Activated T-helper 2 cell treated with anti-CD3 and anti-CD28 coated beads, Interferon-gamma antibody, Interleukin-2, Interleukin-4, amounts not matched to agents 10 μg/mL and 5 μg/mL and 100 μg/mL, durations not matched to agents 14 hours and 24 hours and 36 hours (primary cell): ENCODE measurements around the gene AKAP4. TPM values are rescaled to one million over a fixed set of nuclear protein-coding genes. Genes with fewer than 3 reads are reported as not detected.
A peak's percentile ranks its signal among the peaks of the same experiment; 100 is the strongest.

Experiments
- DNase-seq: peaks from one replicate; pipeline ENCODE4 v3.0.0; 2021; ENCODE audit warnings: low spot score
- H3K27ac Mint-ChIP-seq: one replicate; pipeline ENCODE4 v1.8.0; 2021; ENCODE audit warnings: mixed read lengths
- H3K27me3 Mint-ChIP-seq: one replicate; pipeline ENCODE4 v1.8.0; 2021; ENCODE audit warnings: low read depth, mixed read lengths
- H3K36me3 Mint-ChIP-seq: one replicate; pipeline ENCODE4 v1.8.0; 2021; ENCODE audit warnings: low read depth, mixed read lengths
- H3K4me1 Mint-ChIP-seq: one replicate; pipeline ENCODE4 v1.8.0; 2021; ENCODE audit warnings: low read depth, mixed read lengths
- H3K4me3 Mint-ChIP-seq: one replicate; pipeline ENCODE4 v1.8.0; 2021; ENCODE audit warnings: low read depth, mild to moderate bottlenecking, moderate library complexity, mixed read lengths
- H3K9me3 Mint-ChIP-seq: one replicate; pipeline ENCODE4 v1.8.0; 2021; ENCODE audit warnings: mixed read lengths
- intact Hi-C: fragments of 100-400 bp; cut with micrococcal nuclease; formaldehyde crosslinking; loops from one replicate; pipeline ENCODE4 v1.15.1; 2023
- total RNA-seq: library from RNA; stranded (reverse); gene quantifications from 2 replicates; pipeline ENCODE4 v1.2.3, GENCODE V29; 2022

AKAP4 gene
- total RNA-seq, result not detected in 2 replicates

- no peak within 1 kb of the TSS for H3K27ac Mint-ChIP-seq
- no peaks in the 10 kb centered on the region for H3K36me3 Mint-ChIP-seq
- peaks cover 15% of the 10 kb centered on the region for H3K4me1 Mint-ChIP-seq
- intact Hi-C loops, result loop anchor here (5.0 kb wide), 1 partner anchor 34 kb away; no protein-coding TSS in a partner anchor
- H3K27me3 Mint-ChIP-seq, result peaks cover 7% of the 10 kb centered on the region
- no peak for DNase-seq
- no peak within 1 kb of the TSS for H3K4me3 Mint-ChIP-seq
- H3K9me3 Mint-ChIP-seq, result no peaks in the 10 kb centered on the region
Measured at GRCh38 chrX:50200907-50201306, at the start of gene AKAP4. Gene AKAP4, minus strand, starts transcription at chrX:50201007. Its CDS starts 118 bp downstream, at chrX:50200889.

- intact Hi-C loops, result no loop called here
- Mint-ChIP-seq H3K36me3 (no peaks in the 10 kb centered on the region), H3K27me3 (no peaks in the 10 kb centered on the region), H3K4me1 (peaks cover 4% of the 10 kb centered on the region), H3K27ac (no peak overlapping the region), H3K4me3 (no peak overlapping the region), H3K9me3 (no peaks in the 10 kb centered on the region)
- DNase-seq, result no peak
Measured at GRCh38 chrX:50211510-50211909, 10.7 kb upstream of the AKAP4 start.

GRCh38 chrX:50206753-50207152 is 5.9 kb upstream of the AKAP4 start:
- Mint-ChIP-seq H3K4me1 (peaks cover 15% of the 10 kb centered on the region), H3K27ac (no peak overlapping the region), H3K4me3 (no peak overlapping the region), H3K27me3 (no peaks in the 10 kb centered on the region), H3K36me3 (no peaks in the 10 kb centered on the region), H3K9me3 (no peaks in the 10 kb centered on the region)
- DNase-seq, result no peak
- intact Hi-C loops, result no loop called here

- no peaks in the 10 kb centered on the region for H3K9me3 Mint-ChIP-seq
- no peaks in the 10 kb centered on the region for H3K36me3 Mint-ChIP-seq
- peaks cover 11% of the 10 kb centered on the region for H3K4me1 Mint-ChIP-seq
- H3K4me3 Mint-ChIP-seq, result peak within 1 kb of the TSS; percentile 78
- peak; percentile 66 for DNase-seq
- H3K27me3 Mint-ChIP-seq, result no peaks in the 10 kb centered on the region
- peak within 1 kb of the TSS; percentile 83 for H3K27ac Mint-ChIP-seq
- intact Hi-C loops, result loop anchor here (1.0 to 5.0 kb wide), 2 partner anchors 37 to 325 kb away; partner anchors contain the start of gene USP27X
Measured at GRCh38 chrX:50204364-50204899, 3.6 kb upstream of the AKAP4 start, which contains the start of gene CCNB3. Gene CCNB3, plus strand, starts transcription at chrX:50204765. Its CDS starts 80,399 bp downstream, at chrX:50285164.

GRCh38 chrX:50202539-50202938 is 1.7 kb upstream of the AKAP4 start:
- no peak for DNase-seq
- intact Hi-C loops, result loop anchor here (5.0 kb wide), 1 partner anchor 35 kb away; no protein-coding TSS in a partner anchor
- Mint-ChIP-seq H3K4me3 (no peak overlapping the region), H3K9me3 (no peaks in the 10 kb centered on the region), H3K36me3 (no peaks in the 10 kb centered on the region), H3K27me3 (no peaks in the 10 kb centered on the region), H3K27ac (no peak overlapping the region), H3K4me1 (peaks cover 15% of the 10 kb centered on the region)

GRCh38 chrX:50198348-50198747 is 2.5 kb downstream of the AKAP4 start:
- no peak for DNase-seq
- Mint-ChIP-seq H3K36me3 (no peaks in the 10 kb centered on the region), H3K9me3 (no peaks in the 10 kb centered on the region), H3K27me3 (peaks cover 7% of the 10 kb centered on the region), H3K4me3 (no peak overlapping the region), H3K4me1 (peaks cover 6% of the 10 kb centered on the region), H3K27ac (no peak overlapping the region)
- intact Hi-C loops, result no loop called here

GRCh38 chrX:50188859-50189600 is 11.8 kb downstream of the AKAP4 start:
- intact Hi-C loops, result no loop called here
- no peak for DNase-seq
- H3K36me3 Mint-ChIP-seq, result no peaks in the 10 kb centered on the region
- H3K9me3 Mint-ChIP-seq, result no peaks in the 10 kb centered on the region
- no peak overlapping the region for H3K4me3 Mint-ChIP-seq
- no peaks in the 10 kb centered on the region for H3K4me1 Mint-ChIP-seq
- H3K27ac Mint-ChIP-seq, result no peak overlapping the region
- H3K27me3 Mint-ChIP-seq, result peaks cover 4% of the 10 kb centered on the region

GRCh38 chrX:50183891-50184290 is 16.9 kb downstream of the AKAP4 start:
- no peak overlapping the region for H3K27ac Mint-ChIP-seq
- H3K9me3 Mint-ChIP-seq, result no peaks in the 10 kb centered on the region
- peaks cover 4% of the 10 kb centered on the region for H3K27me3 Mint-ChIP-seq
- no peaks in the 10 kb centered on the region for H3K36me3 Mint-ChIP-seq
- intact Hi-C loops, result no loop called here
- H3K4me3 Mint-ChIP-seq, result no peak overlapping the region
- DNase-seq, result no peak
- no peaks in the 10 kb centered on the region for H3K4me1 Mint-ChIP-seq

- intact Hi-C loops, result no loop called here
- Mint-ChIP-seq H3K27ac (no peak overlapping the region), H3K4me1 (no peaks in the 10 kb centered on the region), H3K36me3 (no peaks in the 10 kb centered on the region), H3K9me3 (no peaks in the 10 kb centered on the region), H3K27me3 (no peaks in the 10 kb centered on the region), H3K4me3 (no peak overlapping the region)
- DNase-seq, result no peak
Measured at GRCh38 chrX:50180073-50180940, 20.5 kb downstream of the AKAP4 start.

- no peak overlapping the region for H3K4me3 Mint-ChIP-seq
- H3K27ac Mint-ChIP-seq, result peak overlapping the region; percentile 22
- H3K9me3 Mint-ChIP-seq, result no peaks in the 10 kb centered on the region
- no peak for DNase-seq
- intact Hi-C loops, result loop anchor here (5.0 kb wide), 1 partner anchor 33 kb away; the partner anchor contains the start of genes AKAP4 and CCNB3
- no peaks in the 10 kb centered on the region for H3K36me3 Mint-ChIP-seq
- peaks cover 2% of the 10 kb centered on the region for H3K27me3 Mint-ChIP-seq
- peaks cover 13% of the 10 kb centered on the region for H3K4me1 Mint-ChIP-seq
Measured at GRCh38 chrX:50169717-50170116, 31.1 kb downstream of the AKAP4 start.

- DNase-seq, result no peak
- Mint-ChIP-seq H3K4me1 (peaks cover 13% of the 10 kb centered on the region), H3K27ac (peak overlapping the region; percentile 52), H3K9me3 (no peaks in the 10 kb centered on the region), H3K4me3 (no peak overlapping the region), H3K36me3 (no peaks in the 10 kb centered on the region), H3K27me3 (no peaks in the 10 kb centered on the region)
- intact Hi-C loops, result loop anchor here (5.0 kb wide), 1 partner anchor 34 kb away; the partner anchor contains the start of genes AKAP4 and CCNB3
Measured at GRCh38 chrX:50168241-50168687, 32.5 kb downstream of the AKAP4 start.

GRCh38 chrX:50167366-50167765 is 33.4 kb downstream of the AKAP4 start:
- Mint-ChIP-seq H3K27ac (no peak overlapping the region), H3K9me3 (no peaks in the 10 kb centered on the region), H3K36me3 (no peaks in the 10 kb centered on the region), H3K4me3 (no peak overlapping the region), H3K27me3 (no peaks in the 10 kb centered on the region), H3K4me1 (peaks cover 13% of the 10 kb centered on the region)
- DNase-seq, result no peak
- intact Hi-C loops, result loop anchor here (5.0 kb wide), 1 partner anchor 35 kb away; the partner anchor contains the start of genes AKAP4 and CCNB3
